ENCODE data around the gene PREP. TPM values are rescaled to one million over a fixed set of nuclear protein-coding genes. Genes with fewer than 3 reads are reported as not detected.

PREP gene
- total RNA-seq, 1 experiment from 2014 or later: 35.8 TPM

DNA sequence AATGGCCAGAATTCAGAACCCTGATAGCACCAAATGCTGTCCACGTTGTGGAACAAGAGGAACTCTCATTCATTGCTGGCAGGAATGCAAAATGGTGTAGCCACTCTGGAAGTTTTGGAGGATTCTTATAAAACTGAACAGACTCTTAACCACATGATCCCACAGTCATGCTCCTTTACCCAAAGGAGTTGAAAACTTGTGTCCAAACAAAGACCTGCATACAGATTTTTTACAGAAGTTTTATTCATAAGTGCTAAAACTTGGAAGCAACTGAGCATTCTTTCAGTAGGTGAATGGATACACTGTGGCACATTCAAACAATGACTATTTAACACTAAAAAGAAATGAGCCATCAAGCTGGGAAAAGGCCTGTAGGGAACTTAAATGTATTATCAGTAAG lies 32.5 kb downstream of the PREP start:
- Histone ChIP-seq H3K4me3 (no peak overlapping the region), H3K79me2 (ENCODE audit: low read depth) (peaks cover 30% of the 10 kb centered on the region), H3K9me3 (ENCODE audit: insufficient read depth, low read depth) (no peaks in the 10 kb centered on the region), H3K4me2 (no peak overlapping the region), H3K9me2 (ENCODE audit: insufficient read depth) (no peaks in the 10 kb centered on the region), H4K20me1 (ENCODE audit: insufficient read depth) (no peaks in the 10 kb centered on the region), H3K4me1 (replicated peaks; ENCODE audit: insufficient read depth) (peaks cover 29% of the 10 kb centered on the region), H3K36me3 (ENCODE audit: low read depth) (peaks cover 56% of the 10 kb centered on the region), H3K27ac (no peak overlapping the region), H3K27me3 (ENCODE audit: insufficient read depth, low read depth) (no peaks in the 10 kb centered on the region), H2AFZ (no peak overlapping the region), H3F3A (ENCODE audit: insufficient read depth, low read depth) (peaks cover 25% of the 10 kb centered on the region)
- intact Hi-C loops (cut with micrococcal nuclease; ENCODE audit: unreplicated experiment): no loop called here
- TF ChIP-seq, protein P1, sequence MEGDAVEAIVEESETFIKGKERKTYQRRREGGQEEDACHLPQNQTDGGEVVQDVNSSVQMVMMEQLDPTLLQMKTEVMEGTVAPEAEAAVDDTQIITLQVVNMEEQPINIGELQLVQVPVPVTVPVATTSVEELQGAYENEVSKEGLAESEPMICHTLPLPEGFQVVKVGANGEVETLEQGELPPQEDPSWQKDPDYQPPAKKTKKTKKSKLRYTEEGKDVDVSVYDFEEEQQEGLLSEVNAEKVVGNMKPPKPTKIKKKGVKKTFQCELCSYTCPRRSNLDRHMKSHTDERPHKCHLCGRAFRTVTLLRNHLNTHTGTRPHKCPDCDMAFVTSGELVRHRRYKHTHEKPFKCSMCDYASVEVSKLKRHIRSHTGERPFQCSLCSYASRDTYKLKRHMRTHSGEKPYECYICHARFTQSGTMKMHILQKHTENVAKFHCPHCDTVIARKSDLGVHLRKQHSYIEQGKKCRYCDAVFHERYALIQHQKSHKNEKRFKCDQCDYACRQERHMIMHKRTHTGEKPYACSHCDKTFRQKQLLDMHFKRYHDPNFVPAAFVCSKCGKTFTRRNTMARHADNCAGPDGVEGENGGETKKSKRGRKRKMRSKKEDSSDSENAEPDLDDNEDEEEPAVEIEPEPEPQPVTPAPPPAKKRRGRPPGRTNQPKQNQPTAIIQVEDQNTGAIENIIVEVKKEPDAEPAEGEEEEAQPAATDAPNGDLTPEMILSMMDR (conservative IDR thresholded peaks at IDR 0.05): no peak
- TF ChIP-seq EZH2 (IDR thresholded peaks at IDR 0.05; ENCODE audit: low read depth): no peak
- POLR2A ChIA-PET (ENCODE audit: unreplicated experiment): no interaction called here
- BruUV-seq (replicated peaks): no TSS peak
- CTCF ChIA-PET: no interaction called here
- no peak for DNase-seq

DNA sequence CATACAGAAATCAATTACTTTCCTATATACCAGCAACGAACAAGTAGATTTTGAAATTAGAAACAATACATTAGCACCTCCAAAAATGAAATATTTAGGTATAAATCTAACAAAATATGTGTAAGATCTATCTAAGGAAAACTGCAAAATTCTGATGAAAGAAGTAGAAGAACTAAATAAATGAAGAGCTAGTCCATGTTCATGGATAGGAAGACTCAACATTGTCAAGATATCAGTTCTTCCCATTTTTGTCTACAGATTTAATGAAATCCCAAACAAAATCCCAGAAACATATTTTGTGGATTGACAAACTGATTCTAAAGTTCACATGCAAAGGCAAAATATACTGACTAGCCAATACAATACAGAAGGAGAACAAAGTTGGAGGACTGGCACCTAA lies 33.7 kb downstream of the PREP start:
- Histone ChIP-seq H3K27ac (no peak overlapping the region), H3K79me2 (ENCODE audit: low read depth) (peaks cover 25% of the 10 kb centered on the region), H3K4me1 (replicated peaks; ENCODE audit: insufficient read depth) (peaks cover 17% of the 10 kb centered on the region), H2AFZ (no peak overlapping the region), H3F3A (ENCODE audit: insufficient read depth, low read depth) (peaks cover 18% of the 10 kb centered on the region), H3K9me3 (ENCODE audit: insufficient read depth, low read depth) (no peaks in the 10 kb centered on the region), H3K36me3 (ENCODE audit: low read depth) (peaks cover 49% of the 10 kb centered on the region), H4K20me1 (ENCODE audit: insufficient read depth) (no peaks in the 10 kb centered on the region), H3K4me3 (no peak overlapping the region), H3K9me2 (ENCODE audit: insufficient read depth) (no peaks in the 10 kb centered on the region), H3K27me3 (ENCODE audit: insufficient read depth, low read depth) (no peaks in the 10 kb centered on the region), H3K4me2 (no peak overlapping the region)
- ChIA-PET CTCF (no interaction called here), POLR2A (ENCODE audit: unreplicated experiment) (no interaction called here)
- no peak for DNase-seq
- BruUV-seq (replicated peaks): no TSS peak
- intact Hi-C loops (cut with micrococcal nuclease; ENCODE audit: unreplicated experiment): no loop called here
- no peak for TF ChIP-seq EZH2 (IDR thresholded peaks at IDR 0.05; ENCODE audit: low read depth)
- TF ChIP-seq, protein P1 (conservative IDR thresholded peaks at IDR 0.05): no peak

DNA sequence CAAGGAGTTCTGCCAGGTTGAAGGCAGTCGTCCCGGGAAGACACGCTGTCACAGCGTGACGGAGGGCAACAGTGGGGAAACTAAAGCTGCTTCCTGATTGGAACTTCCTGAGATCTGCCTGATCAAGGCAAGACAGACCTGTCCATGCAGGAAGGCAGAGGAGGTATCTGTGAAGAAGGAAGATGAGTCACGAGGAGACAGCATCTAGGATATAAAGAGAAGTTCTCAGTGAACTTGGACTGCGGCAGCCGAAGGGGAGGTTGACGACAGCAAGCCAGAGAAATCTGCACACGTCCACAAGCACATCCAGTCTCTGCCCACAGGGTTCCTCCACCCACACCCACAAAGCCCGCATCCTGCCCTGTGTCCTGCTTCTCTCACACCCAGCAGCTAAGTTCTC lies 38.6 kb downstream of the PREP start:
- peaks cover 20% of the 10 kb centered on the region for H3K4me1 ChIP-seq (replicated peaks; ENCODE audit: insufficient read depth)
- no peaks in the 10 kb centered on the region for H3K9me2 ChIP-seq (ENCODE audit: insufficient read depth)
- no peak overlapping the region for H3K27ac ChIP-seq
- no peak overlapping the region for H3K4me3 ChIP-seq
- BruUV-seq (replicated peaks): no TSS peak
- DNase-seq: no peak
- no peaks in the 10 kb centered on the region for H4K20me1 ChIP-seq (ENCODE audit: insufficient read depth)
- POLR2A ChIA-PET (ENCODE audit: unreplicated experiment): no interaction called here
- H3K79me2 ChIP-seq (ENCODE audit: low read depth): peaks cover 1% of the 10 kb centered on the region; the same call in 1 of the 2 replicates
- no peak overlapping the region for H3K4me2 ChIP-seq
- peaks cover 29% of the 10 kb centered on the region for H3K36me3 ChIP-seq (ENCODE audit: low read depth)
- no peaks in the 10 kb centered on the region for H3K27me3 ChIP-seq (ENCODE audit: insufficient read depth, low read depth)
- CTCF ChIA-PET: interaction anchor here (1.1 kb wide), 2 partner anchors 37 to 38 kb away, joined by 3 to 4 read pairs; no protein-coding TSS in a partner anchor
- H3K9me3 ChIP-seq (ENCODE audit: insufficient read depth, low read depth): no peaks in the 10 kb centered on the region
- H3F3A ChIP-seq (ENCODE audit: insufficient read depth, low read depth): peaks cover 14% of the 10 kb centered on the region; the same call in 1 of the 2 replicates
- TF ChIP-seq, protein P1 (conservative IDR thresholded peaks at IDR 0.05): no peak
- no peak for TF ChIP-seq EZH2 (IDR thresholded peaks at IDR 0.05; ENCODE audit: low read depth)
- intact Hi-C loops (cut with micrococcal nuclease; ENCODE audit: unreplicated experiment): no loop called here
- no peak overlapping the region for H2AFZ ChIP-seq

Data from PC-9 (cell line).